Neuronal stem cell (in vitro differentiated cells): Measurements from ENCODE around the gene PTPN21.

Experiments
- DNase-seq: peaks from one replicate; pipeline ENCODE4 v3.0.0-alpha.2; 2013; ENCODE audit warnings: low spot score
- H2AFZ ChIP-seq: one replicate; pipeline ENCODE4 v1.6.1; 2013; ENCODE audit warnings: mild to moderate bottlenecking, low read length, inconsistent platforms
- H2AK5ac ChIP-seq: 2 replicates; pipeline ENCODE4 v1.6.1; 2013; ENCODE audit warnings: low read depth, mild to moderate bottlenecking, inconsistent platforms, low read length, moderate library complexity, mixed read lengths
- H2BK120ac ChIP-seq: 2 replicates; pipeline ENCODE4 v1.6.1; 2013; ENCODE audit warnings: low read depth, mild to moderate bottlenecking, inconsistent platforms, low read length, moderate library complexity, mixed read lengths
- H2BK12ac ChIP-seq: one replicate; pipeline ENCODE4 v1.6.1; 2013; ENCODE audit warnings: low read length, inconsistent platforms
- H2BK15ac ChIP-seq: 2 replicates; pipeline ENCODE4 v1.6.1; 2013; ENCODE audit warnings: mild to moderate bottlenecking, low read length, inconsistent platforms, mixed read lengths
- H2BK5ac ChIP-seq: one replicate; pipeline ENCODE4 v1.6.1; 2013; ENCODE audit warnings: inconsistent platforms, mild to moderate bottlenecking, low read length, moderate library complexity
- H3K14ac ChIP-seq: one replicate; pipeline ENCODE4 v1.6.1; 2013; ENCODE audit warnings: low read length, inconsistent platforms
- H3K18ac ChIP-seq: 2 replicates; pipeline ENCODE4 v1.6.1; 2013; ENCODE audit warnings: low read length, inconsistent platforms
- H3K23ac ChIP-seq: 2 replicates; pipeline ENCODE4 v1.6.1; 2013; ENCODE audit warnings: low read depth, mild to moderate bottlenecking, mixed read lengths, low read length, inconsistent platforms; ENCODE audit not compliant: poor library complexity
- H3K27ac ChIP-seq: replicated peaks from 3 replicates; pipeline ENCODE4 v1.5.1; 2013; ENCODE audit warnings: low read length, inconsistent platforms
- H3K27me3 ChIP-seq, 3 experiments: 2 replicates each; pipeline ENCODE4 v1.6.1; 2013; ENCODE audit warnings: low read length in 3 of 3, mild to moderate bottlenecking in 2 of 3, inconsistent platforms in 1 of 3, low read depth in 1 of 3, mixed read lengths in 1 of 3, moderate library complexity in 1 of 3; ENCODE audit not compliant: control insufficient read depth in 3 of 3, insufficient read depth in 3 of 3
- H3K36me3 ChIP-seq, 2 donors: replicated peaks in 1 of 2; 2 replicates each; pipeline ENCODE4 v1.6.1; 2013; ENCODE audit warnings: low read length in 2 of 2; ENCODE audit not compliant: control insufficient read depth in 2 of 2, insufficient read depth in 2 of 2
- H3K4ac ChIP-seq: 2 replicates; pipeline ENCODE4 v1.6.1; 2013; ENCODE audit warnings: inconsistent platforms, mild to moderate bottlenecking, low read length, moderate library complexity
- H3K4me1 ChIP-seq, 2 donors: 1 replicate in 1 of 2; 2 replicates in 1 of 2; pipeline ENCODE4 v1.6.1; 2013; ENCODE audit warnings: low read length in 2 of 2, low read depth in 1 of 2; ENCODE audit not compliant: control insufficient read depth in 2 of 2, insufficient read depth in 1 of 2
- H3K4me2 ChIP-seq: one replicate; pipeline ENCODE4 v1.6.1; 2013; ENCODE audit warnings: mild to moderate bottlenecking, low read length, inconsistent platforms; ENCODE audit not compliant: insufficient read depth, poor library complexity, severe bottlenecking
- H3K4me3 ChIP-seq, 2 donors: 2 replicates each; pipeline ENCODE4 v1.5.1; 2013; ENCODE audit warnings: low read length in 2 of 2, mild to moderate bottlenecking in 2 of 2, inconsistent platforms in 1 of 2, moderate library complexity in 1 of 2
- H3K79me1 ChIP-seq: one replicate; pipeline ENCODE4 v1.6.1; 2013; ENCODE audit warnings: low read depth, mild to moderate bottlenecking, inconsistent platforms, low read length, moderate library complexity
- H3K9ac ChIP-seq: one replicate; pipeline ENCODE4 v1.6.1; 2013; ENCODE audit warnings: mild to moderate bottlenecking, low read depth, low read length, inconsistent platforms; ENCODE audit not compliant: poor library complexity
- H3K9me3 ChIP-seq, 2 donors: replicated peaks in 1 of 2; 2 replicates each; pipeline versions ENCODE3 to v1.6.1; 2013; ENCODE audit warnings: low read length in 2 of 2, mild to moderate bottlenecking in 2 of 2, inconsistent platforms in 1 of 2, low read depth in 1 of 2, mixed read lengths in 1 of 2, moderate library complexity in 1 of 2; ENCODE audit not compliant: control insufficient read depth in 2 of 2, insufficient read depth in 1 of 2
- H4K8ac ChIP-seq: one replicate; pipeline ENCODE4 v1.6.1; 2013; ENCODE audit warnings: low read depth, mild to moderate bottlenecking, inconsistent platforms, low read length, moderate library complexity
- H4K91ac ChIP-seq: one replicate; pipeline ENCODE4 v1.6.1; 2013; ENCODE audit warnings: low read length, low read depth, mild to moderate bottlenecking, inconsistent platforms; ENCODE audit not compliant: poor library complexity
- WGBS, 2 donors: extraction: QIAGEN DNeasy Blood & Tissue Kit; methylation state at CpG; one replicate each; pipeline ENCODE4 v1.1.7; 2013; ENCODE audit warnings: missing lambda C conversion rate in 2 of 2, mixed read lengths in 1 of 2; ENCODE audit not compliant: insufficient read length in 2 of 2, insufficient replicate concordance in 1 of 2; ENCODE audit errors: extremely low coverage in 2 of 2; 5-methylcytosine and 5-hydroxymethylcytosine counted together

The PTPN21 gene

DNA sequence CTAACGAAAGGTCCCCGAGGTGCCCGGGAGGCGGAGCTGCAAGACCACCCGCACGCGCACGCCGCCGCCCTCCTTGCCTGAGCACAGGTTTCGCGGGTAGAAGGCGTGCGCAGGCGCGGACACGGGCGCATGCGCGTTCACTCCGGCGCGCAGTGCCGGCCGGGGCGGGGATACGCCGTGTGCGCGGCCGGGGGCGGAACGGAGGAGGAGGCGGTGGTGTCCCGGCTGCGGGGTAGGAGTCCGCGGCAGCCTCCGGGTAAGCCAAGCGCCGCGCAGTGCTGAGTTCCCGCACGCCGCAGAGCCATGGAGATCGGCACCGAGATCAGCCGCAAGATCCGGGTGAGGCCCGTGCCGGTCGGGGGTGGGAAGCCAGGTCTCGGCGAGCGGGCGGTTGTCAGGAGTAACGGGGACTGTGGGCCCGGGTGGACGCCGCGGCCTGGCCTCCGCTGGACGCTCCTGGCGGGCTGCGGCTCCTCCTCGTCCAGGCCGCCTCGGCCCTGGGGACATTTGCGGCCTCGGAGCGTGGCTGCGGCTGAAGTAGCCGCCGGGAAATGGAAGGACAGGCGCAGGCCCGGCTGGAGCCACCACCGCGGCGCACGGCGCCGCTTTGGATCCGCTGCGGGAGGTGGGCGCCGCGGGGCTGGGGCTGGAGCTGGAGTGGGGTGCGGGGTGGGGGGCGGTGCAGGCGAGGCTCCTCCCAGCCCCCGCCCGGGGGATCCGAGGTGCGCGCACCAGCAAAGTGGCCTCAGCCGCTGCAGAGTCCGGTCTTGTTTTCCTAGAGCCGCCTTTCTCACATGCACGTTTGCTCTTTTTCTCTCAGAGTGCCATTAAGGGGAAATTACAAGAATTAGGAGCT is 8.3 kb upstream of the PTPN21 start, which contains the start of gene ZC3H14:
Gene ZC3H14 (plus strand): TSS at position 207 of the 856 bp plus-strand sequence. CDS start 97 bp downstream, at position 304.
- peak within 1 kb of the TSS; percentile 89 for H3K23ac ChIP-seq

GRCh38 chr14:88562532-88562830 is 7.7 kb upstream of the PTPN21 start:
- no peak overlapping the region for H2BK12ac ChIP-seq
- H3K27ac ChIP-seq: no peak overlapping the region
- no peaks in the 10 kb centered on the region for H3K27me3 ChIP-seq
- H3K9me3 ChIP-seq: no peaks in the 10 kb centered on the region
- H3K4me2 ChIP-seq: peak overlapping the region; percentile 32
- no peak overlapping the region for H3K14ac ChIP-seq
- no peak overlapping the region for H2BK15ac ChIP-seq
- H3K79me1 ChIP-seq: peaks cover 3% of the 10 kb centered on the region
- peaks cover 0 to 30% of the 10 kb centered on the region in 2 donors for H3K36me3 ChIP-seq
- no peak overlapping the region for H3K4ac ChIP-seq
- H2AK5ac ChIP-seq: no peak overlapping the region
- H3K9ac ChIP-seq: no peak overlapping the region
- WGBS, 2 donors: no CpG with 5 or more reads among the region's 5 CpGs
- H2BK120ac ChIP-seq: no peak overlapping the region
- H2AFZ ChIP-seq: peak overlapping the region; percentile 97
- H3K18ac ChIP-seq: no peak overlapping the region
- no peak overlapping the region for H2BK5ac ChIP-seq
- DNase-seq: no peak
- H4K91ac ChIP-seq: no peak overlapping the region
- no peaks in the 10 kb centered on the region for H3K4me1 ChIP-seq
- H3K23ac ChIP-seq: no peak overlapping the region
- H3K4me3 ChIP-seq: peak overlapping the region; percentile 93 to 97
- H4K8ac ChIP-seq: no peak overlapping the region

More for the DNA sequence above, 8.3 kb upstream of the PTPN21 start, which contains the start of gene ZC3H14:
- Histone ChIP-seq H3K4me2 (peak within 1 kb of the TSS; percentile 57), H3K36me3 (peaks cover 2 to 36% of the 10 kb centered on the region in 2 donors), H3K4ac (peak within 1 kb of the TSS; percentile 53), H3K27ac (peak within 1 kb of the TSS; percentile 91), H3K27me3 (no peaks in the 10 kb centered on the region), H2AK5ac (peak within 1 kb of the TSS; percentile 98), H3K79me1 (peaks cover 3% of the 10 kb centered on the region), H3K9me3 (no peaks in the 10 kb centered on the region), H2BK120ac (peak within 1 kb of the TSS; percentile 61), H3K14ac (peak within 1 kb of the TSS; percentile 56), H3K4me3 (peak within 1 kb of the TSS; percentile 93 to 97), H3K18ac (peak within 1 kb of the TSS; percentile 100), H2AFZ (peak within 1 kb of the TSS; percentile 97), H2BK12ac (peak within 1 kb of the TSS; percentile 58), H3K9ac (peak within 1 kb of the TSS; percentile 99), H4K91ac (no peak within 1 kb of the TSS), H2BK15ac (peak within 1 kb of the TSS; percentile 85), H2BK5ac (peak within 1 kb of the TSS; percentile 82), H4K8ac (peak within 1 kb of the TSS; percentile 65), H3K4me1 (no peaks in the 10 kb centered on the region)
- no CpG with 5 or more reads among the region's 99 CpGs for WGBS, 2 donors
- DNase-seq: peak; percentile 93

GRCh38 chr14:88559852-88560251 is 5.0 kb upstream of the PTPN21 start:
- Histone ChIP-seq H3K27me3 (no peaks in the 10 kb centered on the region), H3K9me3 (no peaks in the 10 kb centered on the region)

DNA sequence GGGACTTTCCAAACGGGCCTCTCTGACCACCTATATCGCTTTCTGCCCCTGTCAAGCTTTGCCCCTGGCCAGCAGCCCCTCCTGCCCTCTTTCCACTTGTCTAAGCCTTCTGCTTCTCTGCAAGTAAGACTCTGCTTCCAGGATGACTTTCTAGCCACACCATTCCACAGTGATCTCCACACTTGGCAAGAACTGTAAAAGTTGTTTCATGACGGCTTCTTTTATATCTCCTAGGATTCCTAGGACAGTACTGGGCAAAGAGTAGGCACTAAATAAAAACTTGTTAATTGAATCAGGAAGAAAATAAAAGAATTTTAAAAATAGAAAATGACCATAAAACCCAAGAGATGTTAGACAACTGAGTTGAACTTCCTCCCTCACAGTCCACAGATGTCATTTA is 1.8 kb upstream of the PTPN21 start:
- Histone ChIP-seq H3K27ac (no peak overlapping the region), H2BK120ac (no peak overlapping the region), H3K14ac (no peak overlapping the region), H2BK5ac (no peak overlapping the region), H3K18ac (no peak overlapping the region), H3K9me3 (no peaks in the 10 kb centered on the region), H2AFZ (no peak overlapping the region), H3K4me3 (no peak overlapping the region), H2AK5ac (no peak overlapping the region), H3K9ac (no peak overlapping the region), H3K4me1 (peaks cover 5 to 10% of the 10 kb centered on the region in 2 donors), H4K8ac (no peak overlapping the region), H2BK15ac (no peak overlapping the region), H2BK12ac (no peak overlapping the region), H3K4me2 (no peak overlapping the region), H4K91ac (no peak overlapping the region), H3K27me3 (no peaks in the 10 kb centered on the region), H3K23ac (no peak overlapping the region), H3K4ac (no peak overlapping the region), H3K79me1 (peaks cover 4% of the 10 kb centered on the region), H3K36me3 (no peaks in the 10 kb centered on the region)
- WGBS, 2 donors: no CpG with 5 or more reads among the region's 3 CpGs
- no peak for DNase-seq

More at GRCh38 chr14:88559852-88560251, 5.0 kb upstream of the PTPN21 start:
- Histone ChIP-seq H3K4me2 (no peak overlapping the region), H3K4me3 (no peak overlapping the region), H3K4ac (no peak overlapping the region), H2BK5ac (no peak overlapping the region), H4K91ac (no peak overlapping the region), H2BK120ac (no peak overlapping the region), H3K23ac (no peak overlapping the region), H3K14ac (no peak overlapping the region), H2AFZ (peak overlapping the region; percentile 45), H3K36me3 (peaks cover 0 to 10% of the 10 kb centered on the region in 2 donors), H3K79me1 (peaks cover 3% of the 10 kb centered on the region), H2BK12ac (no peak overlapping the region), H2AK5ac (no peak overlapping the region), H3K9ac (no peak overlapping the region), H3K4me1 (peaks cover 0 to 5% of the 10 kb centered on the region in 2 donors), H4K8ac (no peak overlapping the region), H3K27ac (no peak overlapping the region), H2BK15ac (no peak overlapping the region), H3K18ac (no peak overlapping the region)
- DNase-seq: no peak
- WGBS, 2 donors: no CpG with 5 or more reads among the region's 1 CpG
